Right lung (tissue), 5 donors: ENCODE measurements around the gene PTPRN2. TPM values are rescaled to one million over a fixed set of nuclear protein-coding genes. Genes with fewer than 3 reads are reported as not detected.

Experiments used
- DNase-seq, 2 donors: peaks; one replicate each; pipeline ENCODE4 v3.0.0-alpha.2; 2013
- polyA plus RNA-seq, 5 donors: library from polyadenylated mRNA; unstranded; fragments of 120-200 nt; gene quantifications; one replicate each; pipeline versions ENCODE4 v1.2.1 to v1.2.3, GENCODE V29; 2013; ENCODE audit warnings: inconsistent platforms in 1 of 5, low replicate concordance in 1 of 5; ENCODE audit not compliant: insufficient read length in 5 of 5, insufficient read depth in 1 of 5

PTPRN2 gene
- polyA plus RNA-seq, 5 donors = 6.2 to 8.1 (median 7.0) TPM

GRCh38 chr7:158001003-158001402 lies 586.6 kb downstream of the PTPRN2 start:
- no peak for DNase-seq

- DNase-seq = no peak
Observed at GRCh38 chr7:158000160-158000559, 587.5 kb downstream of the PTPRN2 start.

GRCh38 chr7:157998884-157999552 lies 588.6 kb downstream of the PTPRN2 start:
- no peak for DNase-seq

- no peak for DNase-seq
Observed at GRCh38 chr7:157997471-157997870, 590.2 kb downstream of the PTPRN2 start.

GRCh38 chr7:157997080-157997440 lies 590.6 kb downstream of the PTPRN2 start:
- no peak for DNase-seq

- no peak for DNase-seq
Observed at GRCh38 chr7:157996359-157997079, 591.1 kb downstream of the PTPRN2 start.

- no peak for DNase-seq
Observed at GRCh38 chr7:157995815-157996214, 591.8 kb downstream of the PTPRN2 start.

- DNase-seq = no peak
Observed at GRCh38 chr7:157994319-157994718, 593.3 kb downstream of the PTPRN2 start.

- no peak for DNase-seq
Observed at GRCh38 chr7:157993406-157994105, 594.1 kb downstream of the PTPRN2 start.

- DNase-seq = no peak
Observed at GRCh38 chr7:157992511-157993160, 595.0 kb downstream of the PTPRN2 start.

GRCh38 chr7:157991761-157992160 lies 595.9 kb downstream of the PTPRN2 start:
- no peak for DNase-seq

- no peak for DNase-seq
Observed at GRCh38 chr7:157991351-157991750, 596.3 kb downstream of the PTPRN2 start.

GRCh38 chr7:157990881-157991250 lies 596.8 kb downstream of the PTPRN2 start:
- no peak for DNase-seq

- no peak for DNase-seq
Observed at GRCh38 chr7:157990226-157990880, 597.3 kb downstream of the PTPRN2 start.

GRCh38 chr7:157989589-157989988 lies 598.0 kb downstream of the PTPRN2 start:
- DNase-seq = no peak

GRCh38 chr7:157987906-157988305 lies 599.7 kb downstream of the PTPRN2 start:
- no peak for DNase-seq

GRCh38 chr7:157986051-157986450 lies 601.6 kb downstream of the PTPRN2 start:
- no peak for DNase-seq

GRCh38 chr7:157985636-157986035 lies 602.0 kb downstream of the PTPRN2 start:
- no peak for DNase-seq

- no peak for DNase-seq
Observed at GRCh38 chr7:157984423-157985163, 603.0 kb downstream of the PTPRN2 start.

- DNase-seq = no peak
Observed at GRCh38 chr7:157983502-157984422, 603.9 kb downstream of the PTPRN2 start.
